ENCODE results near the gene OR8B4.

DNA sequence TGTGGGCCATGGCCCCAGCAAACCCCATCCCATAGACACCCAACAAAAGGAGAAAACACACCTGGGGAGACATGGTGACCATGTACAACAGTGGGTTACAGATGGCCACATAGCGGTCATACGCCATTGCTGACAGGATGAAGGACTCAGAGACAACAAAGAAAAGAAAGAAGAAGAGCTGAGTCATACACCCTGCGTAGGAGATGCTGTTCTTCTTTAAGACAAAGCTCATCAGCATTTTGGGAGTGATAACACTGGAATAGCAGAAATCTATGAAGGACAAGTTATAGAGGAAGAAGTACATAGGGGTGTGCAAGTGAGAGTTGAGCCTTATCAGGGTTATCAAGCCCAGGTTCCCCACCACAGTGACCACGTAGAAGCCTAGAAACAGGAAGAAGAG is 15.9 kb upstream of the OR8B4 start:
- TF ChIP-seq CTCF (IDR thresholded peaks at IDR 0.05; ENCODE audit: low read depth, low read length) (no peak), EZH2phosphoT487 (IDR thresholded peaks at IDR 0.05; ENCODE audit: low read depth) (no peak)

All from OCI-LY3 (cell line).